Thoracic aorta (tissue), 2 donors: ENCODE data around the gene NKX2-3. TPM values are rescaled to one million over a fixed set of nuclear protein-coding genes. Genes with fewer than 3 reads are reported as not detected.

Source experiments
- ATAC-seq: fragments of 150-250 bp; one replicate; pipeline ENCODE4 v1.8.0; 2017; ENCODE audit warnings: low read depth; ENCODE audit not compliant: insufficient number of reproducible peaks, low FRiP score
- DNase-seq: peaks from one replicate; pipeline ENCODE4 v3.0.0-alpha.2; 2020; ENCODE audit warnings: low spot score
- H3K27ac ChIP-seq, 2 donors: fragments of 200-600 bp; sonication (generic); 1 replicate in 1 of 2; 2 replicates in 1 of 2; pipeline ENCODE4 v1.5.1; 2016; ENCODE audit warnings: mild to moderate bottlenecking in 2 of 2, moderate library complexity in 2 of 2
- H3K27me3 ChIP-seq: fragments of 200-600 bp; sonication (generic); replicated peaks from 2 replicates; pipeline ENCODE4 v1.6.0; 2016; ENCODE audit warnings: mild to moderate bottlenecking; ENCODE audit not compliant: insufficient read depth
- H3K36me3 ChIP-seq: fragments of 200-600 bp; sonication (generic); one replicate; pipeline ENCODE4 v1.5.1; 2016
- H3K4me1 ChIP-seq, 2 donors: fragments of 200-600 bp; sonication (generic); 1 replicate in 1 of 2; 2 replicates in 1 of 2; pipeline versions ENCODE4 v1.5.1 to v1.6.0; 2016; ENCODE audit warnings: low read depth in 2 of 2, mild to moderate bottlenecking in 1 of 2; ENCODE audit not compliant: control insufficient read depth in 1 of 2
- H3K4me3 ChIP-seq: fragments of 200-600 bp; sonication (generic); 2 replicates; pipeline ENCODE4 v1.5.1; 2016; ENCODE audit warnings: mild to moderate bottlenecking
- H3K9me3 ChIP-seq: fragments of 200-600 bp; sonication (generic); 2 replicates; pipeline ENCODE4 v1.5.1; 2016
- total RNA-seq, 2 donors: library from RNA; depleted of rRNA; stranded (reverse); fragments of >200 nt; gene quantifications; one replicate each; pipeline versions ENCODE4 v1.1.0 to v1.2.3, GENCODE V29; 2016
- TF ChIP-seq, protein P1 (sequence below): fragments of 200-600 bp; sonication (generic); IDR thresholded peaks from one replicate; pipeline ENCODE4 v1.5.1; 2019; ENCODE audit warnings: antibody characterized with exemption

Gene NKX2-3
- total RNA-seq, 2 donors from 2014 or later: 0.42 TPM; not detected in 1

DNA sequence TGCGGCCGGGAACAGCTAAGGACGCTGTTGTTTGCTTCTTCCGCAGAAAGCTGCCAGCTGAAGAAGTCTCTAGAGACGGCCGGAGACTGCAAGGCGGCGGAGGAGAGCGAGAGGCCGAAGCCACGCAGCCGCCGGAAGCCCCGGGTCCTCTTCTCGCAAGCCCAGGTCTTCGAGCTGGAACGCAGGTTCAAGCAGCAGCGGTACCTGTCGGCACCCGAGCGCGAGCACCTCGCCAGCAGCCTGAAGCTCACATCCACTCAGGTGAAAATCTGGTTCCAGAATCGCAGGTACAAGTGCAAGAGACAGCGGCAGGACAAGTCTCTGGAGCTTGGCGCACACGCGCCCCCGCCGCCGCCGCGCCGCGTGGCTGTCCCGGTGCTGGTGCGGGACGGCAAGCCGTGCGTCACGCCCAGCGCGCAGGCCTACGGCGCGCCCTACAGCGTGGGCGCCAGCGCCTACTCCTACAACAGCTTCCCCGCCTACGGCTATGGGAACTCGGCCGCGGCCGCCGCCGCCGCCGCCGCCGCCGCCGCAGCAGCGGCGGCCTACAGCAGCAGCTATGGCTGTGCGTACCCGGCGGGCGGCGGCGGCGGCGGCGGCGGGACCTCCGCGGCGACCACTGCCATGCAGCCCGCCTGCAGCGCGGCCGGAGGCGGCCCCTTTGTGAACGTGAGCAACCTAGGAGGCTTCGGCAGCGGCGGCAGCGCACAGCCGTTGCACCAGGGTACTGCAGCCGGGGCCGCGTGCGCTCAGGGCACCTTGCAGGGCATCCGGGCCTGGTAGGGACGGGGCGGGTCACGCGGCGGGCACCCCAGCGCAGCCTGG is 2.4 kb downstream of the NKX2-3 start:
- Histone ChIP-seq H3K4me1 (peaks cover 5 to 34% of the 10 kb centered on the region in 2 donors), H3K4me3 (peak overlapping the region; percentile 64), H3K9me3 (no peaks in the 10 kb centered on the region), H3K27ac (no peak overlapping the region), H3K27me3 (peaks cover 17% of the 10 kb centered on the region), H3K36me3 (no peaks in the 10 kb centered on the region)
- ATAC-seq: no peak
- no peak for DNase-seq
- TF ChIP-seq, protein P1, sequence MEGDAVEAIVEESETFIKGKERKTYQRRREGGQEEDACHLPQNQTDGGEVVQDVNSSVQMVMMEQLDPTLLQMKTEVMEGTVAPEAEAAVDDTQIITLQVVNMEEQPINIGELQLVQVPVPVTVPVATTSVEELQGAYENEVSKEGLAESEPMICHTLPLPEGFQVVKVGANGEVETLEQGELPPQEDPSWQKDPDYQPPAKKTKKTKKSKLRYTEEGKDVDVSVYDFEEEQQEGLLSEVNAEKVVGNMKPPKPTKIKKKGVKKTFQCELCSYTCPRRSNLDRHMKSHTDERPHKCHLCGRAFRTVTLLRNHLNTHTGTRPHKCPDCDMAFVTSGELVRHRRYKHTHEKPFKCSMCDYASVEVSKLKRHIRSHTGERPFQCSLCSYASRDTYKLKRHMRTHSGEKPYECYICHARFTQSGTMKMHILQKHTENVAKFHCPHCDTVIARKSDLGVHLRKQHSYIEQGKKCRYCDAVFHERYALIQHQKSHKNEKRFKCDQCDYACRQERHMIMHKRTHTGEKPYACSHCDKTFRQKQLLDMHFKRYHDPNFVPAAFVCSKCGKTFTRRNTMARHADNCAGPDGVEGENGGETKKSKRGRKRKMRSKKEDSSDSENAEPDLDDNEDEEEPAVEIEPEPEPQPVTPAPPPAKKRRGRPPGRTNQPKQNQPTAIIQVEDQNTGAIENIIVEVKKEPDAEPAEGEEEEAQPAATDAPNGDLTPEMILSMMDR: no peak

DNA sequence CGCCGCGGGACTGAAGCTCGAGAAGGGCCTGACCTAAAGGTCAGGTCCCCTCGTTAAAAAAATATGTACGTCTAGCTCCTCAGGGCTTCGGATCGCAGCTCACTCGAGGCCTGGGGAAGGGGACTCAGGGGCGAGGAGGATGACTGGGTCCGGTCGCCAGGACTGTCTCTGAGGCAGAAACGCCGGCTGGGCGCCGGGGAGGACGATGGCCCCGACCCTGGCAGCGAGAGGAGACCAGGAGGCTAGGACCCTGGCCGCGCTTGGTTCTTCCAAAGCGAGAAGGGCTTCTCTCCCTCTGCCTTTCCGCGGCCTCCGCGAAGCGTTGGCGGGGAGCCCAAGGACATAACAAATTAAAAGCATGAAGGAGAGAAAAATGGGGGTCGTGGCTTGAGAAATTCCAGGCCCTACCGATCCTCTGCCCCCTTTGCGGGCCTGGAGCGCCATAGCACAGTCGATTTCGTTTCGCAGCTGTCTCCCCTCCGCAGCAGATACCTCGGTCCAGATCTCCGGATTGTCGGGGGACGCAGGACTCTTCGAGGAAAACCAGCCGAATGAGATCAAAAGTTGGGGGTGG is 3.1 kb downstream of the NKX2-3 start:
- Histone ChIP-seq H3K27me3 (peaks cover 17% of the 10 kb centered on the region), H3K4me3 (peak overlapping the region; percentile 64), H3K4me1 (peaks cover 5 to 38% of the 10 kb centered on the region in 2 donors), H3K9me3 (no peaks in the 10 kb centered on the region), H3K27ac (no peak overlapping the region), H3K36me3 (no peaks in the 10 kb centered on the region)
- no peak for DNase-seq
- TF ChIP-seq, protein P1: no peak
- ATAC-seq: no peak

DNA sequence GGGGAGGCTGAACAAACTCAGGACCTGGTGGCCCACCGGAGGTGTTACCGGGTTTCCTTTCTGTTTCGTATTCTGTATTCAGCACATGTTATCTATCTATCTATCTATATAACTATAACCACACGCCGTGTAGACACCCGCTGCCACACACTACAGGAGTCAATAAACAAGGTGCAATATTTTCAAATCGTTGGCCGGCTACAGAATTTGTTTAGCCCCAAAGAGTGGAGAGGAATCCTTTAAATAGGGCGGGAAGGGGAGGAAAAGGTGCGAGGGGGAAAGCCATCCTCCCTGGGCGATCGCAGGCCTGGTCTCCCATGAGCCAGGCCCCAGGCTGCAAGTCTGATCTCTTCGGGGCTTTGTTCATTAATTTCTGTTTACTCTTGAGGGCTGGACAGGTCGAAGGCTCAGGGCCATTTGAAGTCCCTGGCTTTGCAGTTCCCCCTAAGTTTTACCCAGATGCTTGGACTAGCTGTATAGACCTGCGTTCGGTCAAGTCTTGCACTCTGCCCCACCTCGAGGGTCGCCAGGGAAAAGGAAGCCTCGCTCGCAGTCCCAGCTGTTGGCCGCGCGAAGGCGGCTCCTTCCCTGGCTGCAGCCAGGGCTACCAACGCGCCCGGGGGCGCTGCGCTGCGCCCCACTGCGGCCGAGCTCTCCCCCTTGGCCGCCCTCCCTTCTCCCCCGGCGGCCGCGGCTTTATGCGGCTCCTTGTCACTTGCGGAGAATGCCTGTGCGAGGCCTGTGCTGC is 3.8 kb downstream of the NKX2-3 start:
- Histone ChIP-seq H3K4me1 (peaks cover 5 to 38% of the 10 kb centered on the region in 2 donors), H3K9me3 (no peaks in the 10 kb centered on the region), H3K27ac (no peak overlapping the region), H3K4me3 (peak overlapping the region; percentile 64), H3K27me3 (peaks cover 17% of the 10 kb centered on the region), H3K36me3 (no peaks in the 10 kb centered on the region)
- no peak for ATAC-seq
- DNase-seq: no peak
- TF ChIP-seq, protein P1: no peak

DNA sequence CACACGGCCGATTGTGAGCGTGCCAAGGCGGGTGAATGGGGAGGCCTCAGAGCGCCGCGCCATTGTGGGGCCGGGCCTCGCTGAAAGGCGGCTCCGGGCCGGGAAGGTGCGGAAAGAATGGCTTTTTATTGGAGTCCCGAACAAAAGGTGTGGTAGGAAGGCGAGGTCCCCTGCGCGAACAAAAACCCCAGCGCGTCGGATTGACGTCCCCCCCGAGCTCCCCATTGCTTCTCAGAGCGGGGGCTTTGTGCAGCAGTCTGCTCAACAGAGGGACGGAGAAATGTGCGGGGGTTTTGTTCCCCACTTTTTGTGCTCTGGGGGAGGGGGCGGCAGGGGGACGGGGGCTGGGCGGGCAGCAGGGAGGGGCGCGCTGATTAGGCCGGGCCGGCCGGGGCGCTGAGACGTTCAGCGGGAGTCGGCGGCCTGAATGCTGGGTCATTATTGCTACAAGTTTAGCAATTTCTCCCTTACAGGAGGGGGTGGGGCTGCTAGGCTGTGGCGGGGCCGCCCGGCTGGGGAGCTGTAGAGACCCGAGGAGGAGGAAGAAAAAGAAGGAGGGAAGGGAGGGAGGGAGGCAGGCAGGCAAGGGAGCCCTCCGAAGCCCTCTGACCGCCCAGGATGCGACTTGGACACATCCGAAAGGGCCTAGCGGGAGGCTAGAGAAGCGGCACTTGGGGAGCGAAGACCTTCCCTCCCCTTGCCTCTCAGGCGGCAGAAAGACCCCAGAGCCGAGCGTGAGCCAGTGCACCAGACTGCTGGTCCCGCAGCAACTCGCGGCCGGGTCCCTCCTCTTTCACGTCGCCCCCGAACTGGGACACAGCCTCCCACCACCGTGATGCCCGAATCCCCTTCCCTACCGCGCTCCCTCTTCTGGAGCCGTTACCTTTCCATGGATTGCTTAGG is 4.6 kb downstream of the NKX2-3 start:
- no peak for DNase-seq
- Histone ChIP-seq H3K9me3 (no peaks in the 10 kb centered on the region), H3K27me3 (peaks cover 17% of the 10 kb centered on the region), H3K27ac (no peak overlapping the region), H3K36me3 (no peaks in the 10 kb centered on the region), H3K4me3 (peak overlapping the region; percentile 64), H3K4me1 (peaks cover 5 to 38% of the 10 kb centered on the region in 2 donors)
- TF ChIP-seq, protein P1: no peak
- ATAC-seq: no peak
